Measurements from ENCODE around the gene ADAM15. TPM values are rescaled to one million over a fixed set of nuclear protein-coding genes. Genes with fewer than 3 reads are reported as not detected.

ADAM15 gene
- total RNA-seq, 1 donor from 2014 or later, result 22.1 TPM

DNA sequence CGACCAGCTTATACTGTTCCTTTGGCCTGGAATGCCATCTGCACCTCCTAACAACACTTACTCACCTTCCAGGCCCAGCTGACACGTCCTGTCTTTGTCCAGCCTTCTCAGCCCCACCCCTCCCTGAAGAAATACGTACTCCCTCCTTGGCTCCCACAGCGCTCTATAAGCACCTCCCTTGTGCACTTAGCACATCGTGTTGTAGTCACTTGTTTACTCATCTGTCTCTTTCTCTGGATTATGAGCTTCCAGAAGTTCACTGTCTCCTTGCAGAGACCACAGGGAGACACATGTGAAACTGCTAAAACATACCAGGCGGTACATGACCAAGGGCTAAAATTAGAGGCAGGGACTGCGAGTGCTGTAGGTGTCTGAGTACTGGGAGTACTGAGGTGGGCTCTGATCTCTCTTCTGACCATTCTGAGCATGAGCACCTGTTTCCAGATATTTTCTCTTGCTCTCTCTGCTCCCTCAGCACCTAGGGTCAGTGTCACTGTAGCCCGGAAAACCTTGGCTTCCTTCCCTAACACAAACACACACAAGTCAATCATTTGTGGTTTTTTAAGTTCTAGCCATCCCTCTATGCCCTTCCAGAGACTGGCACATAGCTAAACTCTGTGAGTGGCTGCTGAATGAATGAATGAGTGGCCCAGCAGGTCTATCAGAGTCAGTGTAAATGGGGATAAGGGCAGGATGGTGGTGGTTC is 12.4 kb upstream of the ADAM15 start:
- no peak overlapping the region for H3K4me3 Mint-ChIP-seq (ENCODE audit: low read depth)
- no peaks in the 10 kb centered on the region for H3K36me3 Mint-ChIP-seq (ENCODE audit: insufficient read depth)

GRCh38 chr1:155039308-155039669 is 11.8 kb upstream of the ADAM15 start:
- peaks cover 23% of the 10 kb centered on the region for H3K27me3 Mint-ChIP-seq
- no peaks in the 10 kb centered on the region for H3K36me3 Mint-ChIP-seq (ENCODE audit: insufficient read depth)
- no peak overlapping the region for H3K27ac Mint-ChIP-seq
- DNase-seq (ENCODE audit: low spot score, unreplicated experiment), result no peak
- H3K4me3 Mint-ChIP-seq (ENCODE audit: low read depth), result no peak overlapping the region
- TF ChIP-seq, protein P1, sequence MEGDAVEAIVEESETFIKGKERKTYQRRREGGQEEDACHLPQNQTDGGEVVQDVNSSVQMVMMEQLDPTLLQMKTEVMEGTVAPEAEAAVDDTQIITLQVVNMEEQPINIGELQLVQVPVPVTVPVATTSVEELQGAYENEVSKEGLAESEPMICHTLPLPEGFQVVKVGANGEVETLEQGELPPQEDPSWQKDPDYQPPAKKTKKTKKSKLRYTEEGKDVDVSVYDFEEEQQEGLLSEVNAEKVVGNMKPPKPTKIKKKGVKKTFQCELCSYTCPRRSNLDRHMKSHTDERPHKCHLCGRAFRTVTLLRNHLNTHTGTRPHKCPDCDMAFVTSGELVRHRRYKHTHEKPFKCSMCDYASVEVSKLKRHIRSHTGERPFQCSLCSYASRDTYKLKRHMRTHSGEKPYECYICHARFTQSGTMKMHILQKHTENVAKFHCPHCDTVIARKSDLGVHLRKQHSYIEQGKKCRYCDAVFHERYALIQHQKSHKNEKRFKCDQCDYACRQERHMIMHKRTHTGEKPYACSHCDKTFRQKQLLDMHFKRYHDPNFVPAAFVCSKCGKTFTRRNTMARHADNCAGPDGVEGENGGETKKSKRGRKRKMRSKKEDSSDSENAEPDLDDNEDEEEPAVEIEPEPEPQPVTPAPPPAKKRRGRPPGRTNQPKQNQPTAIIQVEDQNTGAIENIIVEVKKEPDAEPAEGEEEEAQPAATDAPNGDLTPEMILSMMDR (IDR thresholded peaks at IDR 0.05; ENCODE audit: unreplicated experiment), result no peak
- peaks cover 5% of the 10 kb centered on the region for H3K4me1 Mint-ChIP-seq (ENCODE audit: low read depth)
- H3K9me3 Mint-ChIP-seq (ENCODE audit: low read depth), result no peaks in the 10 kb centered on the region

More for the DNA sequence above, 12.4 kb upstream of the ADAM15 start:
- Mint-ChIP-seq H3K9me3 (ENCODE audit: low read depth) (no peaks in the 10 kb centered on the region), H3K4me1 (ENCODE audit: low read depth) (peaks cover 5% of the 10 kb centered on the region), H3K27ac (no peak overlapping the region), H3K27me3 (peaks cover 23% of the 10 kb centered on the region)
- TF ChIP-seq, protein P1 (IDR thresholded peaks at IDR 0.05; ENCODE audit: unreplicated experiment), result no peak
- DNase-seq (ENCODE audit: low spot score, unreplicated experiment), result no peak

DNA sequence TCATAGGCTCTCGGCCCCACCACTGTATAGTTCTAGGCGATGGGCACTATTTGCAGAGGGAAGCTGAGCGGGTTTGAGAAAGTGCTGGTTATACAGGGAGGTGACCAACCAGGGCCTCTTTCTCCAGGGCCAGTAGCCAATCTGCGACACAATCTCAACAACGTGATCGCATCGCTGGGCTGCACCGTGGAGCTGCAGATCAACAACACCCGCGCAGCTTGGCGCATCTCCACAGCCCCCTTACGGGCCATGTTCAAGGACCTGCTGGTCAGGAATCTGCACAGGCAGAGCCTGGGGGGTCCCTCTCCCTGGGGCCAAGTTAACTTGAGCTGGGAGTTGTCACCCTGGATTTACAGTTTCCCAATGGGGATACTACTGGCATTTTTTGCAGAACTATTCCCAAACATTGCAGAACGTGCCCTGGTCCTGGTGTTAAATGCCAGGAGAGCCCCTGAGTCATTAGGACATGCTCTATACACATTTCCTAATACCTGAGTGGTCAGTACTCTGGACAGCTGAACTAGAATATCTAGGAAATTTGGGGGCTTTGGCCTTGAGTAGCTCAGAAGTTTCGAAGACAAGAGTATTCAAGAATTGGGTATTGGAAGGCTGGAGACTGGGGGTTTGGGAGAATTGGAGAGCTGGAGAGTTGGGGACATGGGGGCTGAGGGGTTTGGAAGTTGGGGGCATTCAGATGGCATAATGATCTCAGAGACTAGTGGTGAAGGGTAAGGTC is 10.6 kb upstream of the ADAM15 start:
- Mint-ChIP-seq H3K36me3 (ENCODE audit: insufficient read depth) (no peaks in the 10 kb centered on the region), H3K4me3 (ENCODE audit: low read depth) (no peak overlapping the region), H3K9me3 (ENCODE audit: low read depth) (no peaks in the 10 kb centered on the region), H3K27me3 (peaks cover 18% of the 10 kb centered on the region), H3K27ac (no peak overlapping the region), H3K4me1 (ENCODE audit: low read depth) (peaks cover 10% of the 10 kb centered on the region)
- DNase-seq (ENCODE audit: low spot score, unreplicated experiment), result no peak
- TF ChIP-seq, protein P1 (IDR thresholded peaks at IDR 0.05; ENCODE audit: unreplicated experiment), result no peak

DNA sequence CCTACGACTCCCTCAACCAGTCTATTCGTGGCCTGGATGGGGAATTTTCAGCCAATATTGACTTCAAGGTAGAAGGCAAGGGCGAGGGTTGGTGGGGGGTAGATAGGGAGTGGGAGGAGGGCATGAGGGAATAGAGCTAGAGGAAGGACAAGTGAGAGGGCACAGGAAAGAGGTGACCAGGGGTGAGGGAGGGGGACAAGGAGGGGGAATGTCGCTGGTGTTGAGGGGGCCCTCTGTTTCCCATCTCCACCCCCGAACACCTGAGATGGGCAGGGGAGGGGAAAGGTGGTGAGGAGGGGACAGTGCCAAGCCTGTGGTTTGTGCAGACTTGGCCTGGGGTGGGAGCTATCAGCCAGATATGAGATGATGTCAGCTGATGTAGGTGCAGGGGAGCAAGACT is 8.3 kb upstream of the ADAM15 start:
- TF ChIP-seq, protein P1 (IDR thresholded peaks at IDR 0.05; ENCODE audit: unreplicated experiment), result no peak
- DNase-seq (ENCODE audit: low spot score, unreplicated experiment), result no peak
- H3K27ac Mint-ChIP-seq, result no peak overlapping the region
- no peak overlapping the region for H3K4me3 Mint-ChIP-seq (ENCODE audit: low read depth)
- peaks cover 10% of the 10 kb centered on the region for H3K4me1 Mint-ChIP-seq (ENCODE audit: low read depth)
- H3K9me3 Mint-ChIP-seq (ENCODE audit: low read depth), result no peaks in the 10 kb centered on the region
- peaks cover 17% of the 10 kb centered on the region for H3K27me3 Mint-ChIP-seq
- H3K36me3 Mint-ChIP-seq (ENCODE audit: insufficient read depth), result no peaks in the 10 kb centered on the region

DNA sequence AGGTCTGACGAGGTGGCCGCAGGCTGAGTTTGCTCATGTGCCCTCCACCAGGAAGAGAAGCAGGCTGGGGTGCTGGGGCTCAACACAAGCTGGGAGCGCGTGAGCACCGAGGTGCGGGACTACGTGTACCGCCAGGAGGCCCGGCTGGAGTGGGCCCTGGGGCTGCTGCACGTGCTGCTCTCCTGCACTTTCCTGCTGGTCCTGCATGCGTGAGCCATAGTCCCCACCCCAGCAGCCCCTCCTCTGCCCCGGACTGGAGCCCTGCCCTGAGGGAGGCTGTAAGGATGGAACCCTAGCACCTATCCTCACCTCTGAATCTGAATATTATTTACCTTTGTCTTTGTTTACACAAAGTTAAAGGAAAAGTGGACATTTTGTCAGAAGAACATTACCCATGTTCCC is 7.8 kb upstream of the ADAM15 start:
- DNase-seq (ENCODE audit: low spot score, unreplicated experiment), result no peak
- Mint-ChIP-seq H3K36me3 (ENCODE audit: insufficient read depth) (no peaks in the 10 kb centered on the region), H3K27me3 (peaks cover 14% of the 10 kb centered on the region), H3K27ac (no peak overlapping the region), H3K4me3 (ENCODE audit: low read depth) (no peak overlapping the region), H3K9me3 (ENCODE audit: low read depth) (no peaks in the 10 kb centered on the region), H3K4me1 (ENCODE audit: low read depth) (peaks cover 10% of the 10 kb centered on the region)
- TF ChIP-seq, protein P1 (IDR thresholded peaks at IDR 0.05; ENCODE audit: unreplicated experiment), result no peak

Measured in progenitor cell of endocrine pancreas (in vitro differentiated cells).